Pancreas (tissue), 10 donors: ENCODE measurements around the gene CACNA1C. TPM values are rescaled to one million over a fixed set of nuclear protein-coding genes. Genes with fewer than 3 reads are reported as not detected.

Experiments
- ATAC-seq, 4 donors: fragments of 200-7000 bp; cut with Tn5 transposase; one replicate each; pipeline versions ENCODE4 v1.8.0 to v1.9.1; 2020; ENCODE audit warnings: mild to moderate bottlenecking in 4 of 4, moderate library complexity in 4 of 4
- DNase-seq, 6 donors: peaks; one replicate each; pipeline ENCODE4 v3.0.0-alpha.2; 2020
- FAIRE-seq: peaks from 2 replicates; lab custom pipeline; 2012; peaks lifted over from hg19 to GRCh38; lab: Jason Lieb, UNC
- H3K27ac ChIP-seq, 4 donors: fragments of 200-600 bp; sonication (generic); 1 replicate in 3 of 4; 2 replicates in 1 of 4; pipeline versions ENCODE4 v1.5.0 to v1.8.0; 2020
- H3K27me3 ChIP-seq, 4 donors: fragments of 200-600 bp; one replicate each; pipeline ENCODE4 v1.8.0; 2021
- H3K36me3 ChIP-seq, 3 donors: fragments of 200-600 bp; sonication (generic) in 1 of 3; one replicate each; pipeline versions ENCODE4 v1.5.0 to v1.8.0; 2020 to 2021
- H3K4me1 ChIP-seq, 3 donors: fragments of 200-600 bp; one replicate each; pipeline ENCODE4 v1.8.0; 2021
- H3K4me3 ChIP-seq, 4 donors: fragments of 200-600 bp; sonication (generic) in 2 of 4; one replicate each; pipeline versions ENCODE4 v1.5.0 to v1.8.0; 2020 to 2021
- H3K9me3 ChIP-seq, 4 donors: fragments of 200-600 bp; one replicate each; pipeline ENCODE4 v1.8.0; 2021
- CTCF ChIP-seq, 4 donors: fragments of 200-600 bp; sonication (generic) in 3 of 4; IDR thresholded peaks; one replicate each; pipeline versions ENCODE4 v1.5.0 to v1.8.0; 2021; ENCODE audit warnings: antibody characterized with exemption in 4 of 4
- WGBS, 2 donors: extraction: QIAGEN DNeasy Blood & Tissue Kit; methylation state at CpG; one replicate each; pipeline ENCODE4 v1.1.7; 2013; 5-methylcytosine and 5-hydroxymethylcytosine counted together
- intact Hi-C, 3 donors: fragments of 100-400 bp; cut with DNase I; formaldehyde crosslinking; loops; one replicate each; pipeline versions ENCODE4 v1.11.1 to v1.14.2; 2022
- polyA plus RNA-seq, 2 donors: library from polyadenylated mRNA; stranded (reverse); fragments of 200-250 nt; gene quantifications; one replicate each; pipeline ENCODE4 v1.2.3, GENCODE V29; 2013
- total RNA-seq, 6 donors: library from RNA; stranded (reverse); fragmentation: NEBNext Ultra II Directional in 4 of 6; extraction: Animal tissue kit (Norgen Biotek cat#: 25700) in 4 of 6; gene quantifications; one replicate each; pipeline versions ENCODE4 v1.2.1 to v1.2.4, GENCODE V29; 2021 to 2023
- donor health status: healthy with polysubstance abuse.
- donor health status: DM: no; HTN: no; CAD: no; lungs with moderate emphysema.
- donor health status: DM: no; HTN: no; CAD: no.
- donor health status: control.
- donor health status: control.
- donor health status: Bipolar disorder and iron deficiency.
- donor health status: DM: yes; HTN: yes; CAD: no.
- donor health status: DM: no; HTN: no; CAD: no.
- donor health status: DM: no; HTN: no; CAD: no.
- donor health status: DM: yes; HTN: yes; CAD: no.

Gene CACNA1C
- total and polyA plus RNA-seq, 8 donors = 1.2 to 3.8 (median 2.3) TPM

- no peak for TF ChIP-seq CTCF (IDR thresholded peaks at IDR 0.05)
- FAIRE-seq = no peak
- no peaks in the 10 kb centered on the region for H3K27me3 ChIP-seq
- no peak for DNase-seq
- no peaks in the 10 kb centered on the region for H3K4me1 ChIP-seq
- H3K4me3 ChIP-seq = no peak overlapping the region
- no peaks in the 10 kb centered on the region for H3K36me3 ChIP-seq
- H3K9me3 ChIP-seq = no peaks in the 10 kb centered on the region
- intact Hi-C loops = no loop called here
- 77 to 81% methylated on average over 4 of the region's 4 CpGs for WGBS, 2 donors
- no peak overlapping the region for H3K27ac ChIP-seq
- no peak for ATAC-seq
Measured at GRCh38 chr12:2560356-2560755, 507.6 kb downstream of the CACNA1C start.

- 66 to 70% methylated on average over 10 of the region's 10 CpGs for WGBS, 2 donors
Measured at GRCh38 chr12:2561367-2561766, 508.6 kb downstream of the CACNA1C start.

GRCh38 chr12:2562400-2562799 is 509.6 kb downstream of the CACNA1C start:
- 24 to 32% methylated on average over 3 of the region's 3 CpGs for WGBS, 2 donors
- H3K27me3 ChIP-seq = no peaks in the 10 kb centered on the region
- no peak overlapping the region for H3K4me3 ChIP-seq
- no peaks in the 10 kb centered on the region for H3K9me3 ChIP-seq
- H3K27ac ChIP-seq = no peak overlapping the region
- no peak for FAIRE-seq
- no peak for TF ChIP-seq CTCF (IDR thresholded peaks at IDR 0.05)
- intact Hi-C loops = no loop called here
- no peaks in the 10 kb centered on the region for H3K4me1 ChIP-seq
- ATAC-seq = no peak
- H3K36me3 ChIP-seq = no peaks in the 10 kb centered on the region
- no peak for DNase-seq

More at GRCh38 chr12:2561367-2561766, 508.6 kb downstream of the CACNA1C start:
- no peaks in the 10 kb centered on the region for H3K36me3 ChIP-seq
- H3K4me3 ChIP-seq = no peak overlapping the region
- intact Hi-C loops = no loop called here
- no peak for TF ChIP-seq CTCF (IDR thresholded peaks at IDR 0.05)
- DNase-seq = no peak
- no peaks in the 10 kb centered on the region for H3K9me3 ChIP-seq
- no peak overlapping the region for H3K27ac ChIP-seq
- no peak for ATAC-seq
- FAIRE-seq = no peak
- H3K27me3 ChIP-seq = no peaks in the 10 kb centered on the region
- H3K4me1 ChIP-seq = no peaks in the 10 kb centered on the region

GRCh38 chr12:2563709-2564108 is 510.9 kb downstream of the CACNA1C start:
- 77 to 82% methylated on average over 6 of the region's 6 CpGs for WGBS, 2 donors
- FAIRE-seq (no peak), DNase-seq (no peak)

More at GRCh38 chr12:2563709-2564108, 510.9 kb downstream of the CACNA1C start:
- H3K36me3 ChIP-seq = no peaks in the 10 kb centered on the region
- H3K9me3 ChIP-seq = no peaks in the 10 kb centered on the region
- intact Hi-C loops = no loop called here
- no peaks in the 10 kb centered on the region for H3K4me1 ChIP-seq
- ATAC-seq = no peak
- TF ChIP-seq CTCF (IDR thresholded peaks at IDR 0.05) = no peak
- H3K27ac ChIP-seq = no peak overlapping the region
- H3K27me3 ChIP-seq = no peaks in the 10 kb centered on the region
- H3K4me3 ChIP-seq = no peak overlapping the region
